Lower leg skin (tissue), 4 donors: ENCODE results near the gene SLC52A1. TPM values are rescaled to one million over a fixed set of nuclear protein-coding genes. Genes with fewer than 3 reads are reported as not detected.

Experiments used
- DNase-seq, 2 donors: peaks; one replicate each; pipeline ENCODE4 v3.0.0-alpha.2; 2019; ENCODE audit warnings: low spot score in 2 of 2
- H3K4me3 ChIP-seq: fragments of 200-600 bp; sonication (generic); 2 replicates; pipeline ENCODE4 v1.5.1; 2017; ENCODE audit warnings: mild to moderate bottlenecking, low read depth; ENCODE audit not compliant: poor library complexity, severe bottlenecking
- CTCF ChIP-seq, 3 donors: fragments of 450-650 bp; IDR thresholded peaks; one replicate each; pipeline ENCODE4 v1.5.1; 2016; ENCODE audit warnings: antibody characterized with exemption in 3 of 3, mild to moderate bottlenecking in 3 of 3, moderate library complexity in 2 of 3
- POLR2A ChIP-seq, 2 donors: fragments of 450-650 bp; IDR thresholded peaks; one replicate each; pipeline ENCODE4 v1.6.1; 2016 to 2017; ENCODE audit warnings: antibody characterized with exemption in 2 of 2, mild to moderate bottlenecking in 1 of 2, moderate library complexity in 1 of 2
- WGBS, 2 donors: methylation state at CpG; one replicate each; pipeline ENCODE4 v1.1.5; 2018; 5-methylcytosine and 5-hydroxymethylcytosine counted together
- intact Hi-C: fragments of 100-400 bp; cut with DNase I; formaldehyde crosslinking; loops from one replicate; pipeline ENCODE4 v1.15.0; 2023; ENCODE audit warnings: low total_unique reads
- total RNA-seq, 4 donors: library from RNA; depleted of rRNA; stranded (reverse); fragments of >200 nt; gene quantifications; one replicate each; pipeline ENCODE4 v1.1.0, GENCODE V29; 2016

Gene SLC52A1
- total RNA-seq, 4 donors from 2014 or later = 3.3 to 16.1 (median 4.8) TPM

- TF ChIP-seq POLR2A (IDR thresholded peaks at IDR 0.05) = no peak
- no peak for TF ChIP-seq CTCF (IDR thresholded peaks at IDR 0.05)
- intact Hi-C loops = no loop called here
- peak; percentile 33 to 94 for DNase-seq
- no peak overlapping the region for H3K4me3 ChIP-seq
- WGBS, 2 donors = 52 to 55% methylated on average over 5 to 11 of the region's 11 CpGs
These were observed 35.0 kb downstream of the SLC52A1 start for GRCh38 chr17:5000237-5000639.

- H3K4me3 ChIP-seq = no peak overlapping the region
- WGBS, 2 donors = 69 to 73% methylated on average over 12 of the region's 12 CpGs
- intact Hi-C loops = loop anchor here (5.0 kb wide), 1 partner anchor 92 kb away; no protein-coding TSS in a partner anchor
- no peak for DNase-seq
- TF ChIP-seq CTCF (IDR thresholded peaks at IDR 0.05) (no peak), POLR2A (IDR thresholded peaks at IDR 0.05) (no peak)
These were observed 35.7 kb downstream of the SLC52A1 start for GRCh38 chr17:4999430-5000093.

- peak overlapping the region; percentile 87 for H3K4me3 ChIP-seq
- intact Hi-C loops = loop anchor here (5.0 kb wide), 1 partner anchor 92 kb away; no protein-coding TSS in a partner anchor
- DNase-seq = peak; percentile 22 to 87
- TF ChIP-seq POLR2A (IDR thresholded peaks at IDR 0.05) (no peak), CTCF (IDR thresholded peaks at IDR 0.05) (no peak)
- WGBS, 2 donors = 11 to 13% methylated on average over 14 of the region's 14 CpGs
These were observed 36.3 kb downstream of the SLC52A1 start for GRCh38 chr17:4998732-4999429.

DNA sequence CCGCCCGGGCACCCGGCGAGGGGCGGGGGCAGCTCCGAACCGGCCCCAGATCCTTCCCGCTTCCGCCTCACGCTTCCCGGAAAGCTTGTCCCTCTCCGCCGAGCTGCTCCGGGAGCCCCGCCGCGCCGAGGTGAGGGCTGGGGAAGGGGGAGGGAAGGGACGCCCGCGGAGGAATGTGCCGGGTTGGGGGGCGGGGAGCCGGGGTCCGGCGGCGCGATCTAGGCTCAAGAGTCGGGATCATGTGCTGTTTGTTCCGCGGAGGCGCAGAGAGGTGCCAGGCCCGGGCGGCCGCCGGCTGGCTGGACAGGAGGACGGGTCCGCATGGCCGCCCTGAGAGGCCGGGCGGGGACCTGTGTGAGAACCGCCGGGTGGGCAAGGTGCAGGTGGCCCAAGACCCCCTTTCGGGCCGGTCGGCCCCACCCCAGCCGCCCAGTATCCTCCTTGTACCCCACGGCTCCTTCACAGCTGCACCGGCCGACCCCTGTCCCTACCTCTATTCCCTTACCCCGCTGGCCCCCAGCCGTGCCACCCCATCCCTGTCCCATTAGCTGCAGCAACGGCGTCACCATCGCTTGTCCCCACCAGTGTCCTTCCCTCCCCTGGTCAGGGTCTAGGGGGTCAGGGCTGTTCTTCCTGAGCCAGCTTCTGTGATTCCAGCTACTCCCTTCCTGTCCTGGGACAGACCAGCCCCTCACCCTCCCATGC lies 37.0 kb downstream of the SLC52A1 start:
- DNase-seq = peak in 1 of 2 donors; percentile 92
- intact Hi-C loops = loop anchor here (5.0 kb wide), 1 partner anchor 91 kb away; no protein-coding TSS in a partner anchor
- WGBS, 2 donors = 1% methylated on average over 34 to 39 of the region's 55 CpGs
- peak overlapping the region; percentile 87 for H3K4me3 ChIP-seq
- no peak for TF ChIP-seq POLR2A (IDR thresholded peaks at IDR 0.05)
- no peak for TF ChIP-seq CTCF (IDR thresholded peaks at IDR 0.05)

DNA sequence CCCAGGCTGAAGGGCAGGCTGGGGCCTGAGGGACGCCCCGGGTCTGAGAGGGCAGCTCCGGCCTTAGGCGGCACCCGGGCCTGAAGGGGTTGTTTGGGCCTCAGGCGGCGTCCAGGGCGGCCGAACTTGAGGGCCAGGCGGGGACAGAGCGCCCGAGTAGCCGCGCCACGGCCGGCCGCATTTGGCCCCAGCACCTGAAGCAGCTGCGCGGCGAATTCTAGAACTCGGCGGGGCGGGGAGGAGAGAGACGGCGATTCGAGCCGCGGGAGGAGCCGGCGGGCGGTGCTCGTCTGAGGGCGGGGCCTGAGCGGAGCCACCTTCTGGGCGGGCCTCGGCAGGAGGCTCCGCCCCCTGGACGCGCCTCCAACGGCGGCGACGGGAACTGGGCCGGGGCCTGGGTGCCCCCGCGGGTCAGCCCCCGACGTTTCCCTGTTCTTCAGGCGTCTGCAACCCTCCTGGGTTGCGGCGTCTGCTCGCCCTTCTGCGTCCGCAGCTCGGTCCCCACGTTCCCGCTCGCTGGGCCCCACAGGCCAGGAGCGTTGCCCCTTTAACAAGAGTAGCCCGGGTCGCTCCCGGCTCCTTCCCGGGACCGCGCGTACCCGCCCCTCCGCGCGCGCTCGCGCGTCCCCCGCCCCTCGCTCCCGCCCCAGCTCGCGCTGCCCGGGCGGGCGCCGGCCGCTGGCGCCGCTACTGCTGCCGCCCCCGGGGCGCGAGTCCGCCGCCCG lies 37.8 kb downstream of the SLC52A1 start, which contains the start of the genes INCA1 and KIF1C:
Gene INCA1, minus strand, starts transcription at position 221 of the 725 bp plus-strand sequence. CDS start 3,085 bp downstream, outside the sequence.
Gene KIF1C, plus strand, starts transcription at position 649 of the 725 bp plus-strand sequence. CDS start 2,297 bp downstream, outside the sequence.
- intact Hi-C loops = loop anchor here (5.0 kb wide), 1 partner anchor 90 kb away; no protein-coding TSS in a partner anchor
- H3K4me3 ChIP-seq = peak within 1 kb of the TSS; percentile 87
- TF ChIP-seq POLR2A (IDR thresholded peaks at IDR 0.05) (no peak), CTCF (IDR thresholded peaks at IDR 0.05) (no peak)
- peak; percentile 87 to 98 for DNase-seq
- 0 to 1% methylated on average over 33 to 48 of the region's 93 CpGs for WGBS, 2 donors
